ENCODE measurements around the gene TIMM10B.

- no peak for TF ChIP-seq YY1 (IDR thresholded peaks at IDR 0.05; ENCODE audit: insufficient read depth, insufficient read length)
- no peak for TF ChIP-seq ZNF274 (IDR thresholded peaks at IDR 0.05; ENCODE audit: low read depth, low read length)
- no peak for TF ChIP-seq SUZ12 (IDR thresholded peaks at IDR 0.05; ENCODE audit: extremely low read depth, insufficient read depth, insufficient read length)
Measured at GRCh38 chr11:6520265-6520664, 39.0 kb downstream of the TIMM10B start.

Measured in NT2/D1 (cell line).